NB4 (cell line): ENCODE data around the gene B4GALT2.

Source experiments
- CTCF ChIP-seq: IDR thresholded peaks from one replicate; pipeline ENCODE4 v1.5.1; 2012; ENCODE audit warnings: low read depth, low read length
- POLR2A ChIP-seq: IDR thresholded peaks from 2 replicates; pipeline ENCODE4 v1.6.1; 2011; ENCODE audit warnings: mild to moderate bottlenecking; ENCODE audit not compliant: insufficient read length; ENCODE audit errors: extremely low read depth

GRCh38 chr1:43933386-43934100, 45.5 kb upstream of the B4GALT2 start, which contains the start of gene ARTN:
- no peak for TF ChIP-seq CTCF
- TF ChIP-seq POLR2A: no peak
